Lower lobe of right lung (tissue), 2 donors: ENCODE measurements around the gene TAS2R5. TPM values are rescaled to one million over a fixed set of nuclear protein-coding genes. Genes with fewer than 3 reads are reported as not detected.
"Not testable (repeated sequence)": the region's sequence is repeated elsewhere in the genome, so short reads cannot be mapped to it uniquely, and the experiment has no call there.

ENCODE experiments used
- ATAC-seq, 2 donors: fragments of 200-7000 bp; cut with Tn5 transposase; one replicate each; pipeline ENCODE4 v1.9.1; 2020 to 2022; ENCODE audit warnings: mild to moderate bottlenecking in 2 of 2, moderate library complexity in 2 of 2
- DNase-seq: peaks from one replicate; pipeline ENCODE4 v3.0.0-alpha.2; 2020
- H3K27ac ChIP-seq: fragments of 200-600 bp; one replicate; pipeline ENCODE4 v1.8.0; 2022
- H3K27me3 ChIP-seq: fragments of 200-600 bp; one replicate; pipeline ENCODE4 v1.8.0; 2022; ENCODE audit warnings: low read depth
- H3K36me3 ChIP-seq: fragments of 200-600 bp; one replicate; pipeline ENCODE4 v1.8.0; 2022; ENCODE audit warnings: mild to moderate bottlenecking
- H3K4me1 ChIP-seq: fragments of 200-600 bp; one replicate; pipeline ENCODE4 v1.8.0; 2022
- H3K4me3 ChIP-seq: fragments of 200-600 bp; one replicate; pipeline ENCODE4 v1.8.0; 2022; ENCODE audit warnings: mild to moderate bottlenecking
- H3K9me3 ChIP-seq: fragments of 200-600 bp; one replicate; pipeline ENCODE4 v1.8.0; 2022
- intact Hi-C: fragments of 100-400 bp; cut with DNase I; formaldehyde crosslinking; loops from one replicate; pipeline ENCODE4 v1.11.0; 2022
- long read RNA-seq: library from polyadenylated mRNA; unstranded; transcript quantifications from one replicate; pipeline ENCODE4 v2.0.0, GENCODE V29; 2021
- total RNA-seq: library from RNA; stranded (reverse); fragmentation: NEBNext Ultra II Directional; extraction: Animal tissue kit (Norgen Biotek cat#: 25700); gene quantifications from one replicate; pipeline ENCODE4 v1.2.1, GENCODE V29; 2021
- TF ChIP-seq, protein P1 (sequence below): fragments of 200-600 bp; IDR thresholded peaks from one replicate; pipeline ENCODE4 v1.8.0; 2022; ENCODE audit warnings: antibody characterized with exemption, mild to moderate bottlenecking
- donor health status: DM: no; HTN: yes; CAD: no; lungs with severe emphysema.

TAS2R5 gene, protein sequence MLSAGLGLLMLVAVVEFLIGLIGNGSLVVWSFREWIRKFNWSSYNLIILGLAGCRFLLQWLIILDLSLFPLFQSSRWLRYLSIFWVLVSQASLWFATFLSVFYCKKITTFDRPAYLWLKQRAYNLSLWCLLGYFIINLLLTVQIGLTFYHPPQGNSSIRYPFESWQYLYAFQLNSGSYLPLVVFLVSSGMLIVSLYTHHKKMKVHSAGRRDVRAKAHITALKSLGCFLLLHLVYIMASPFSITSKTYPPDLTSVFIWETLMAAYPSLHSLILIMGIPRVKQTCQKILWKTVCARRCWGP
- total RNA-seq, result 2.2 TPM
- long read RNA-seq, result 0 reads

DNA sequence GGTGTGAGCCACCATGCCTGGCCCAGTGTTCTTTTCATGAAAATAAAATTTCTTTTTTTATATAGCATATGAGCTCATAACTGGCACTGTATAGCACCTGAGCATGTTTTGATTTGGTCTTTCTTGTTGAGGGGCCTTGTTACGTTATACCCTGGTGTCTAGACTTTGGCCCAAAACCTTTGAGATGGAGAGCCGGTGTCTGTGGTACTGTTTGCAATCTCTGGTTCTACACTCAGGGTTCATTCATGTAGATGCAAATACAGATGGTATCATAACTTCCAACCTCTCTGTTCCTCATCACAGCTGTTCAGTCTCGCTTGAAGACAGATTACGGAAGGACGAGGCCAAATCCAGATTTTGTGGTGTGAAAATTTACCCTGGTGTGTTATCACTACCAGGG lies at the start of gene TAS2R5:
Gene TAS2R5, plus strand, starts transcription at position 301 of the 400 bp plus-strand sequence. CDS start 145 bp downstream, outside the sequence.
- intact Hi-C loops, result loop anchor here (10.0 kb wide), 1 partner anchor 65 kb away; no protein-coding TSS in a partner anchor
- no peak for DNase-seq
- TF ChIP-seq, protein P1, sequence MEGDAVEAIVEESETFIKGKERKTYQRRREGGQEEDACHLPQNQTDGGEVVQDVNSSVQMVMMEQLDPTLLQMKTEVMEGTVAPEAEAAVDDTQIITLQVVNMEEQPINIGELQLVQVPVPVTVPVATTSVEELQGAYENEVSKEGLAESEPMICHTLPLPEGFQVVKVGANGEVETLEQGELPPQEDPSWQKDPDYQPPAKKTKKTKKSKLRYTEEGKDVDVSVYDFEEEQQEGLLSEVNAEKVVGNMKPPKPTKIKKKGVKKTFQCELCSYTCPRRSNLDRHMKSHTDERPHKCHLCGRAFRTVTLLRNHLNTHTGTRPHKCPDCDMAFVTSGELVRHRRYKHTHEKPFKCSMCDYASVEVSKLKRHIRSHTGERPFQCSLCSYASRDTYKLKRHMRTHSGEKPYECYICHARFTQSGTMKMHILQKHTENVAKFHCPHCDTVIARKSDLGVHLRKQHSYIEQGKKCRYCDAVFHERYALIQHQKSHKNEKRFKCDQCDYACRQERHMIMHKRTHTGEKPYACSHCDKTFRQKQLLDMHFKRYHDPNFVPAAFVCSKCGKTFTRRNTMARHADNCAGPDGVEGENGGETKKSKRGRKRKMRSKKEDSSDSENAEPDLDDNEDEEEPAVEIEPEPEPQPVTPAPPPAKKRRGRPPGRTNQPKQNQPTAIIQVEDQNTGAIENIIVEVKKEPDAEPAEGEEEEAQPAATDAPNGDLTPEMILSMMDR, result no peak

DNA sequence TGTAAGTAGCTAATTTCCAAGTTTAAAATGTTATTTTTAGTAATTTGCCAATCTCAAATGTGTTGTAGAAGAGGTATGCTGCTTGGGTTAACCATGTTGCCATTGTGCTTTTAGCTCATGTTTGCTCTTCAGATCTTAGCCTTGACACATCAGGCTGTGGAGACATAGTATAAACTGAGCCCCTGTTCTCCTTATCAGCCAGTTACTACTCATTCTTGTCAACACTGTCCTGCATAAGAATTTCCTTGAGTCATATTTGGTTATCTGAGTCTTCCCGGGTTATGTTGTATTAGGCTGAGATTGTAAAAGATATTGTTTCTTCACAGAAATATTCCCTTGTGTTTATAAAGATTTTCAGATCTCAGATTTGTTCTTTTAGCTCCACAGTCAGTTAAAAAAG lies 47.8 kb upstream of the TAS2R5 start:
- intact Hi-C loops, result no loop called here
- DNase-seq (no peak), ATAC-seq (no peak)
- Histone ChIP-seq H3K27me3 (no peaks in the 10 kb centered on the region), H3K4me1 (peaks cover 30% of the 10 kb centered on the region), H3K27ac (no peak overlapping the region), H3K36me3 (peaks cover 78% of the 10 kb centered on the region), H3K4me3 (no peak overlapping the region), H3K9me3 (no peaks in the 10 kb centered on the region)
- TF ChIP-seq, protein P1, result no peak

More for the DNA sequence above, at the start of gene TAS2R5:
- no peak within 1 kb of the TSS for H3K27ac ChIP-seq
- no peaks in the 10 kb centered on the region for H3K9me3 ChIP-seq
- no peaks in the 10 kb centered on the region for H3K27me3 ChIP-seq
- peaks cover 9% of the 10 kb centered on the region for H3K36me3 ChIP-seq
- H3K4me1 ChIP-seq, result no peaks in the 10 kb centered on the region
- H3K4me3 ChIP-seq, result no peak within 1 kb of the TSS
- no peak for ATAC-seq

DNA sequence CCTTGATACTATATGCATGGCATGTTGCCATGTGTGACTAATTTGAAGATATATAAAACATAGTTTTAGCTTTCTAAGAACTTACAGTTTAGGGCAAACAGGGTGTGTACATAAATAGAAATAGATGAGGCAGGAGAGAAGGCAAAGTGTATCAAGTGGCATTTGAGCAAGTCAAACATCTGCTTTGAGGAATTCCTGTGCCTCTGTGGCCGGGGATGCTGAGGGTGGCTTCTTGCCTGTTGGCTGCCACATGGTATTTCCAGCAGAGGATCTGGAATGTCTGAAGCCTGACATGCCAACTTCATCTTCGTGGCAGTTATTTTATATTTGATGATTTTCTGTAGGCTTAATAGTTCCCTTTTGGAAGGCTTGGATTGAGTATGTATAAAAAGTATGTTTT lies 45.9 kb upstream of the TAS2R5 start:
- Histone ChIP-seq H3K36me3 (peaks cover 97% of the 10 kb centered on the region), H3K9me3 (no peaks in the 10 kb centered on the region), H3K27ac (no peak overlapping the region), H3K4me3 (no peak overlapping the region), H3K27me3 (no peaks in the 10 kb centered on the region), H3K4me1 (peaks cover 21% of the 10 kb centered on the region)
- ATAC-seq, result no peak
- no peak for DNase-seq
- TF ChIP-seq, protein P1, result no peak
- intact Hi-C loops, result no loop called here

DNA sequence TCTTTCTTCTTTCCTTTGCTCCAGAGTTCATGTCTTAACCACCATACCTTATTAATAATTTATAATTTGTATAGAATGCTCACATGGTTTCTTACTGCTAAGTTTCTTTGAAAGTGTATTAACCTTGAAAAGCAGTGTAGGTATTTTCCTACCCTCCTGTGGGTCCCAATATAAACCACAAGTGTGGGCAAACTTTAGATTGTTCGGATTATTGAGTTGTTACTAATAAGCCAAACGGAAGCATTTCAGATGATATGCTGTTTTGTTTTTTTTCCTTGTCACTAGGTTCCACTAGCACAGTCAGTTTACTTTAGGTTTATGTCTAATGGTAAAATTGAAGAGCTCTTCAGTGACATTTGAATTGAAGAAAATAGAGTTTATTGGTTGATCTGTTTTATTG lies 41.6 kb upstream of the TAS2R5 start:
- no peak overlapping the region for H3K27ac ChIP-seq
- no peaks in the 10 kb centered on the region for H3K27me3 ChIP-seq
- intact Hi-C loops, result no loop called here
- TF ChIP-seq, protein P1, result no peak
- H3K4me1 ChIP-seq, result no peaks in the 10 kb centered on the region
- H3K4me3 ChIP-seq, result no peak overlapping the region
- peaks cover 29% of the 10 kb centered on the region for H3K9me3 ChIP-seq
- H3K36me3 ChIP-seq, result peaks cover 100% of the 10 kb centered on the region
- no peak for ATAC-seq
- no peak for DNase-seq

DNA sequence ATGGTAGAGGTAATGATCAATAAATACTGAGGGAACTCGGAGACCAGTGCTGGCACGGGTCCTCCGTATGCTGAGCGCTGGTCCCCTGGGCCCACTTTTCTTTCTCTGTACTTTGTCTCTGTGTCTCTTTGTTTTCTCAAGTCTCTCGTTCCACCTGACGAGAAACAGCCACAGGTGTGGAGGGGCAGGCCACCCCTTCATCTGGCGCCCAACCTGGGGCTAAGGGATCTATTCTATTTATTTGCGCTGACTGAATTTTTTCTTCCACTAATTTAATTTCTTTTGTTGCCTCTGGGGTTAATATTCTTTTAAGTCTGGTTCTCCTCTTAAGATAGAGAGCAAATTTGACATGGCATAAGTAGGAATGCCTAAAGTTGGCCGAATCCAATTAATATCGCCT lies 38.1 kb upstream of the TAS2R5 start:
- H3K4me3 ChIP-seq, intact Hi-C loops, H3K27me3 ChIP-seq, H3K4me1 ChIP-seq, ATAC-seq, DNase-seq, H3K27ac ChIP-seq: not testable (repeated sequence)
- Histone ChIP-seq H3K36me3 (peaks cover 100% of the 10 kb centered on the region), H3K9me3 (peaks cover 29% of the 10 kb centered on the region)

DNA sequence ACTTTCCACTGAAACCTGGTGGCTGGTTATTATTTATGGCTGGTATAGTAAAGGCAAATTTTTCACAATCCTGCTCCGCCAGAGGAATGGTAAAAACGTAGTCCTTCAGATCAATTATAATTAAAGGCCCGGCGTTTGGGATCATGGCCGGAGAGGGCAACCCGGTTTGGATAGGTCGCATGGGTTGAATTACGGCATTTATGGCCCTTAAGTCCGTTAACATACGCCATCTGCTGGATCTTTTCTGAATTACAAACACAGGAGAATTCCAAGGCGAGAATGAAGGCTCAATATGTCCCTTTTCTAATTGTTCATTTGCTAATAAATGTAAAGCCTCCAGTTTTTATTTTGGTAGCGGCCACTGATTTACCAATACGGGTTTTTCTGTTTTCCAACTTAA lies 37.4 kb upstream of the TAS2R5 start:
- no peak for DNase-seq
- intact Hi-C loops, result no loop called here
- H3K36me3 ChIP-seq, result peaks cover 100% of the 10 kb centered on the region
- no peak overlapping the region for H3K4me3 ChIP-seq
- H3K27ac ChIP-seq, result no peak overlapping the region
- no peaks in the 10 kb centered on the region for H3K4me1 ChIP-seq
- TF ChIP-seq, protein P1, result peak; percentile 12
- no peak for ATAC-seq
- H3K27me3 ChIP-seq, result no peaks in the 10 kb centered on the region
- H3K9me3 ChIP-seq, result peaks cover 29% of the 10 kb centered on the region
